GM20000 (cell line): ENCODE data around the gene BAK1.
"Not testable (repeated sequence)": the region's sequence is repeated elsewhere in the genome, so short reads cannot be mapped to it uniquely, and the experiment has no call there.

Experiments
- DNase-seq: peaks from one replicate; pipeline ENCODE4 v3.0.0; 2012; ENCODE audit warnings: low spot score
- TF ChIP-seq, protein P1 (sequence below): IDR thresholded peaks from 2 replicates; pipeline ENCODE4 v1.5.1; 2012; ENCODE audit warnings: mild to moderate bottlenecking, control low read depth; ENCODE audit errors: extremely low read depth, missing control alignments

BAK1 gene

DNA sequence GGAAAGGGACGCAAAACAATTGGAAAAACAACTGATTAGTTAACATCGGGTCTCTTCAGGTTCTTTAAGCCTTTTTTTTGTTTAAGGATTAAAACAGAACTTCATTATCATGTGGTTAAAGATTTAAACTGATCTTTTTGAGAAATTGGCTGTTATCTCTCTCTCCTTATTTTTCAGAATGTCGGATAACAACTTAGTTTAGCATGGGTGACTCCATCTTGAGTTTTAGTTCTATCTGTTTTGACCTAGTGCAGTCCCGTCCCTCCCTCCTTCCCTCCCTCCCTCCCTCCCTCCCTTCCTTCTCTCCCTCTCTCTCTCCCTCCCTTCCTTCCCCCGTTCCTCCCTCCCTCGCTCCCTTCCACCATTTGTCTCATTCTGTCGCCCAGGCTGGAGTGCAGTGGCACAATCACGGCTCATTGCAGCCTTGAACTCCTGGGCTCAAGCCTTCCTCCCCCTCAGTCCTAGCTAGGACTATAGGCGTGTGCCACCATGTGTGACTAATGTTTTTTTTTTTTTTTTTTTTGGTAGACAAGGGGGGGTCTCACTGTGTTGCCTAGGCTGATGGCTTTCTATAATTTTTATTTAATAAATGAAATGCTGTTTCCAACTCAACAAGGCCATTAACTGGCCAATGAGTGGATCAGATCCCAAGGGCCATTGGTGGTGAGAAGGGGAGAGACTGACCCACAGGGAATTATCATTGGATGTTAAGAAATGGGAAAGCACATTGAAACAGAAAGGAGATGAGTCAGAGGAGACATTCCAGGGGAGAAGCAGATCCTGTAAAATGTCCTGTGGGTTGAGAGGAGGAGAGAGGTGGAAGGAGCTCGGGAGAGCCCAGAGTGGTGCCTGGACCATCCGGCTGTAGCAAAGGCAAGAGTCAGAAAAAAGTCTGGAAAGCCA lies 13.6 kb downstream of the BAK1 start:
- DNase-seq = no peak
- TF ChIP-seq, protein P1, sequence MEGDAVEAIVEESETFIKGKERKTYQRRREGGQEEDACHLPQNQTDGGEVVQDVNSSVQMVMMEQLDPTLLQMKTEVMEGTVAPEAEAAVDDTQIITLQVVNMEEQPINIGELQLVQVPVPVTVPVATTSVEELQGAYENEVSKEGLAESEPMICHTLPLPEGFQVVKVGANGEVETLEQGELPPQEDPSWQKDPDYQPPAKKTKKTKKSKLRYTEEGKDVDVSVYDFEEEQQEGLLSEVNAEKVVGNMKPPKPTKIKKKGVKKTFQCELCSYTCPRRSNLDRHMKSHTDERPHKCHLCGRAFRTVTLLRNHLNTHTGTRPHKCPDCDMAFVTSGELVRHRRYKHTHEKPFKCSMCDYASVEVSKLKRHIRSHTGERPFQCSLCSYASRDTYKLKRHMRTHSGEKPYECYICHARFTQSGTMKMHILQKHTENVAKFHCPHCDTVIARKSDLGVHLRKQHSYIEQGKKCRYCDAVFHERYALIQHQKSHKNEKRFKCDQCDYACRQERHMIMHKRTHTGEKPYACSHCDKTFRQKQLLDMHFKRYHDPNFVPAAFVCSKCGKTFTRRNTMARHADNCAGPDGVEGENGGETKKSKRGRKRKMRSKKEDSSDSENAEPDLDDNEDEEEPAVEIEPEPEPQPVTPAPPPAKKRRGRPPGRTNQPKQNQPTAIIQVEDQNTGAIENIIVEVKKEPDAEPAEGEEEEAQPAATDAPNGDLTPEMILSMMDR = no peak

DNA sequence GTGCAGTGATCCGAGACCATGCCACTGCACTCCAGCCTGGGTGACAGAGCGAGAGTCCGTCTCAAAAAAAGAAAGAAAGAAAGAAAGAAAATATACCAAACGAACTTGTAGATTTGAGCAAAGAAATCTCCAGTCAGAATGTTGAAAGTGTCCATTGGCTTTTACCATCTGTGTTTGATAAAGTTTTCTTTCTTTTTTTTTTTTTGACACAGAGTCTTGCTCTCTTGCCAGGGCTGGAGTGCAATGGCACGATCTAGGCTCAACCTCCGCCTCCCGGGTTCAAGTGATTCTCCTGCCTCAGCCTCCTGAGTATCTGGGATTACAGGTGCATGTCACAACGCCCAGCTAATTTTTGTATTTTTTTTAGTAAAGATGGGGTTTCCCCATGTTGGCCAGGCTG lies 21.3 kb downstream of the BAK1 start:
- TF ChIP-seq, protein P1 = no peak
- DNase-seq = no peak

DNA sequence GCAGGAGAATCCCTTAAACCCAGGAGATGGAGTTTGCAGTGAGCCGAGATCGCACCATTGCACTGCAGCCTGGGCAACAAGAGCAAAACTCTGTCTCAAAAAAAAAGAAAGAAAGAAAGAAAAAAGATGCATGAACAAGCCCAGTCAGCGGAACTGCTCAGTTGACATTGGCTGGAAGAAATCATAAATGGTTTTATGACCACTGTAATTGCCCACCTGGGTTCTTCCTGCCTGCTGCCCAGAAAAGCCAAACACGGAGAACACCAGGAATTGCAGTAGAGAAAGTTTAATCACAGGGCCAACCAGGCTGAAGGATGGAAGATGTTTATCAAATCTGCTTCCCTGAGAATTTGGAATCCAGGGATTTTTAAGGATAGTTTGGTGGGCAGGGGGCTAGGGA lies 22.7 kb downstream of the BAK1 start:
- TF ChIP-seq, protein P1 = no peak
- no peak for DNase-seq

DNA sequence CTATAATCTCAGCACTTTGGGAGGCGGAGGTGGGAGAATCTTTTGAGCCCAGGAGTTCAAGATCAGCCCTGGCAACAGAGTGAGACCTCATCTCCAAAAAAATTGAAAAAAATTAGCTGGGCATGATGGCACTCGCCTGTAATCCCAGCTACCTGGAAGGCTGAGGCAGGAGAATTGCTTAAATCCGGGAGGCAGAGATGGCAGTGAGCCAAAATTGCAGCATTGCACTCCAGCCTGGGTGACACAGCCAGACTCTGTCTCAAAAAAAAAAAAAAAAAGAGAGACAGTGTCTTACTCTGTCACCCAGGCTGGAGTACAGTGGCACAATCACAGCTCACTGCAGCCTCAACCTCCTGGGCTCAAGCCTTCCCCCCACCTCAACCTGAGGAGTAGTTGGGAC lies 27.2 kb downstream of the BAK1 start:
- not testable (repeated sequence) for DNase-seq

DNA sequence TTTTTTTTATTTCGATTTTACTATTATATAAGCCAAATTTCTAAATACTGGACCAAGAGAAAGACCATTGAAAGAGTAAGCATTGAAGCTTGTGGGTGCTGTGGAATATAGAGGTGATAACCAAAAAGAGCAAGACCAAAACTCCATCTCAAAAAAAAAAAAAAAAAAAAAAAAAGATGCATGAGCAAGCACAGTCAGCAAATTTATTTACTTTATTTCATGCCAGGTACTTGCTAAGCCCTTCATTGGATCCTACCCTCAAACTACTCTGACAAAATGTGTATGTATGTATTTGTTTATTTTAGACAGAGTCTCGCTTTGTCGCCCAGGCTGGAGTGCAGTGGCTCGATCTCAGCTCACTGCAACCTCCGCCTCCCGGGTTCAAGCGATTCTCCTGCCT lies 27.8 kb downstream of the BAK1 start:
- DNase-seq = no peak
- TF ChIP-seq, protein P1 = no peak

DNA sequence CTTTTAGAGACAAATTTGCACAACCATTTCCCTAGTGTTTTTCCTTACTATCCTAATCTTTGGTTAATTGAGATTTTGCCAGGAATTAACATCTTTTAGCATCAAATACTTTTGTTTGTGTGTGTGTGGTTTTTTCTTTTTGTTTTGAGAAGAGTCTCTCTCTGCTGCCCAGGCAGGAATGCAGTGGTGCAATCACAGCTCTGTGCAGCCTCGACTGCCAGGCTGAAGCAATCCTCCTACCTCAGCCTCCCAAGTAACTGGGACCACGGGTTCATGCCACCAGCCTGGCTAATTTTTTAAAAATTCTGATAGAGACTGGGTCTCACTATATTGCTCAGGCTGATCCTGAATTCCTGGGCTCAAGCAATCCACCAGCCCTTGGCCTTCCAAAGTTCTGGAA lies 28.5 kb downstream of the BAK1 start:
- DNase-seq = no peak
- TF ChIP-seq, protein P1 = no peak

DNA sequence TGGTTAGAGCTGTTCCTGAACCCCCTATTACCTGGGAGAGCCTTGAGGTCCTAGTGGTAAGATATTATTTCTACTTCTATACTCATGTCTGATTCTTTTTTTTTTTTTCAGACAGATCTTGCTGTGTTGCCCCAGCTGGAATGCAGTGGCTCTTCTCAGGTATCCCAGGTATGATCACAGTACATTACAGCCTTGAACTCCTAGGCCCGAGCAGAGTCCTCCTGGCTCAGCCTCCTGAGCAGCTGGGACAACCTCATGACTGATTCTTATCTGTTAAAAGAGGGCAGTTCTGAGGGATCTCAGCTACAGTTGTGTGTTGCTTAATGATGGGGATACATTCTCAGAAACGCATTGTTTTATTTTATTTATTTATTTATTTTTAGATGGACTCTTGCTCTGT lies 30.2 kb downstream of the BAK1 start:
- DNase-seq = no peak

More for the DNA sequence above, 30.2 kb downstream of the BAK1 start:
- TF ChIP-seq, protein P1 = no peak
